ENCODE measurements around the gene ANXA2. TPM values are rescaled to one million over a fixed set of nuclear protein-coding genes. Genes with fewer than 3 reads are reported as not detected.

Gene ANXA2
- total and polyA plus RNA-seq, 2 experiments from 2014 or later: 202 to 225 TPM

- no peak overlapping the region for H3K4me3 Mint-ChIP-seq
- DNase-seq (ENCODE audit: low spot score) (no peak), ATAC-seq (no peak)
- Histone ChIP-seq H3K36me3 (ENCODE audit: insufficient read depth) (no peaks in the 10 kb centered on the region), H3K79me2 (replicated peaks; ENCODE audit: insufficient read depth) (no peaks in the 10 kb centered on the region), H3K27me3 (ENCODE audit: insufficient read depth) (no peaks in the 10 kb centered on the region), H3F3A (replicated peaks; ENCODE audit: low read depth) (0 out of 2 replicates have a peak, but pooled peaks cover 3% of the 10 kb centered on the region), H3K4me2 (no peak overlapping the region), H2AFZ (no peak overlapping the region), H3K4me3 (no peak overlapping the region), H3K4me1 (ENCODE audit: insufficient read depth) (no peaks in the 10 kb centered on the region), H3K27ac (ENCODE audit: low read depth) (no peak overlapping the region), H4K20me1 (replicated peaks; ENCODE audit: insufficient read depth) (no peaks in the 10 kb centered on the region), H3K9me2 (ENCODE audit: insufficient read depth) (no peaks in the 10 kb centered on the region)
- H3K36me3 Mint-ChIP-seq (ENCODE audit: low read depth): no peaks in the 10 kb centered on the region
- H3K27me3 Mint-ChIP-seq (ENCODE audit: insufficient read depth, low read depth, poor library complexity): no peaks in the 10 kb centered on the region
- H3K27ac Mint-ChIP-seq: no peak overlapping the region
- no peak for TF ChIP-seq JUNB (IDR thresholded peaks at IDR 0.05; ENCODE audit: unreplicated experiment)
- peaks cover 5% of the 10 kb centered on the region; the same call in 2 of the 3 replicates for H3K4me1 Mint-ChIP-seq
- H3K9me3 Mint-ChIP-seq: no peaks in the 10 kb centered on the region
Measured at GRCh38 chr15:60416484-60416883, 18.7 kb upstream of the ANXA2 start.

GRCh38 chr15:60414016-60414682 is 16.4 kb upstream of the ANXA2 start:
- Histone ChIP-seq H2AFZ (no peak overlapping the region), H3K9me2 (ENCODE audit: insufficient read depth) (no peaks in the 10 kb centered on the region), H3K27ac (ENCODE audit: low read depth) (no peak overlapping the region), H3K4me1 (ENCODE audit: insufficient read depth) (no peaks in the 10 kb centered on the region), H3K4me3 (no peak overlapping the region), H3K4me2 (no peak overlapping the region), H4K20me1 (replicated peaks; ENCODE audit: insufficient read depth) (no peaks in the 10 kb centered on the region), H3K27me3 (ENCODE audit: insufficient read depth) (no peaks in the 10 kb centered on the region), H3K79me2 (replicated peaks; ENCODE audit: insufficient read depth) (no peaks in the 10 kb centered on the region), H3F3A (replicated peaks; ENCODE audit: low read depth) (0 out of 2 replicates have a peak, but pooled peaks cover 3% of the 10 kb centered on the region), H3K36me3 (ENCODE audit: insufficient read depth) (no peaks in the 10 kb centered on the region)
- DNase-seq (ENCODE audit: low spot score) (no peak), ATAC-seq (no peak)
- H3K4me1 Mint-ChIP-seq: peaks cover 5% of the 10 kb centered on the region; the same call in 2 of the 3 replicates
- H3K36me3 Mint-ChIP-seq (ENCODE audit: low read depth): no peaks in the 10 kb centered on the region
- no peaks in the 10 kb centered on the region for H3K9me3 Mint-ChIP-seq
- no peaks in the 10 kb centered on the region for H3K27me3 Mint-ChIP-seq (ENCODE audit: insufficient read depth, low read depth, poor library complexity)
- H3K27ac Mint-ChIP-seq: no peak overlapping the region
- H3K4me3 Mint-ChIP-seq: no peak overlapping the region
- TF ChIP-seq EZH2 (IDR thresholded peaks at IDR 0.05; ENCODE audit: low read depth, unreplicated experiment): no peak
- no peak for TF ChIP-seq CREB1 (CRISPR knock-in tag; IDR thresholded peaks at IDR 0.05; ENCODE audit: low read depth)
- no peak for TF ChIP-seq CTCF (conservative IDR thresholded peaks at IDR 0.05; ENCODE audit: low read depth in 2 of 2)
- no peak for TF ChIP-seq EZH2phosphoT487 (IDR thresholded peaks at IDR 0.05; ENCODE audit: unreplicated experiment)
- TF ChIP-seq POLR2AphosphoS5 (IDR thresholded peaks at IDR 0.05; ENCODE audit: low read depth): no peak
- TF ChIP-seq JUNB (IDR thresholded peaks at IDR 0.05; ENCODE audit: unreplicated experiment): no peak
- no peak for TF ChIP-seq NANOG (IDR thresholded peaks at IDR 0.05; ENCODE audit: borderline replicate concordance)
- no peak for TF ChIP-seq ZNF331 (CRISPR knock-in tag; IDR thresholded peaks at IDR 0.05; ENCODE audit: low read depth)
- TF ChIP-seq, protein P1, sequence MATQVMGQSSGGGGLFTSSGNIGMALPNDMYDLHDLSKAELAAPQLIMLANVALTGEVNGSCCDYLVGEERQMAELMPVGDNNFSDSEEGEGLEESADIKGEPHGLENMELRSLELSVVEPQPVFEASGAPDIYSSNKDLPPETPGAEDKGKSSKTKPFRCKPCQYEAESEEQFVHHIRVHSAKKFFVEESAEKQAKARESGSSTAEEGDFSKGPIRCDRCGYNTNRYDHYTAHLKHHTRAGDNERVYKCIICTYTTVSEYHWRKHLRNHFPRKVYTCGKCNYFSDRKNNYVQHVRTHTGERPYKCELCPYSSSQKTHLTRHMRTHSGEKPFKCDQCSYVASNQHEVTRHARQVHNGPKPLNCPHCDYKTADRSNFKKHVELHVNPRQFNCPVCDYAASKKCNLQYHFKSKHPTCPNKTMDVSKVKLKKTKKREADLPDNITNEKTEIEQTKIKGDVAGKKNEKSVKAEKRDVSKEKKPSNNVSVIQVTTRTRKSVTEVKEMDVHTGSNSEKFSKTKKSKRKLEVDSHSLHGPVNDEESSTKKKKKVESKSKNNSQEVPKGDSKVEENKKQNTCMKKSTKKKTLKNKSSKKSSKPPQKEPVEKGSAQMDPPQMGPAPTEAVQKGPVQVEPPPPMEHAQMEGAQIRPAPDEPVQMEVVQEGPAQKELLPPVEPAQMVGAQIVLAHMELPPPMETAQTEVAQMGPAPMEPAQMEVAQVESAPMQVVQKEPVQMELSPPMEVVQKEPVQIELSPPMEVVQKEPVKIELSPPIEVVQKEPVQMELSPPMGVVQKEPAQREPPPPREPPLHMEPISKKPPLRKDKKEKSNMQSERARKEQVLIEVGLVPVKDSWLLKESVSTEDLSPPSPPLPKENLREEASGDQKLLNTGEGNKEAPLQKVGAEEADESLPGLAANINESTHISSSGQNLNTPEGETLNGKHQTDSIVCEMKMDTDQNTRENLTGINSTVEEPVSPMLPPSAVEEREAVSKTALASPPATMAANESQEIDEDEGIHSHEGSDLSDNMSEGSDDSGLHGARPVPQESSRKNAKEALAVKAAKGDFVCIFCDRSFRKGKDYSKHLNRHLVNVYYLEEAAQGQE (IDR thresholded peaks at IDR 0.05; ENCODE audit: unreplicated experiment): no peak
- no peak for TF ChIP-seq ZNF462 (CRISPR knock-in tag; IDR thresholded peaks at IDR 0.05)

All from GM23338 (cell line).